ENCODE results near the gene OGFOD3. TPM values are rescaled to one million over a fixed set of nuclear protein-coding genes. Genes with fewer than 3 reads are reported as not detected.
"Not testable (repeated sequence)": the region's sequence is repeated elsewhere in the genome, so short reads cannot be mapped to it uniquely, and the experiment has no call there.

Gene OGFOD3
- polyA plus RNA-seq, 3 donors from 2014 or later: 29.3 to 43.5 (median 39.8) TPM

DNA sequence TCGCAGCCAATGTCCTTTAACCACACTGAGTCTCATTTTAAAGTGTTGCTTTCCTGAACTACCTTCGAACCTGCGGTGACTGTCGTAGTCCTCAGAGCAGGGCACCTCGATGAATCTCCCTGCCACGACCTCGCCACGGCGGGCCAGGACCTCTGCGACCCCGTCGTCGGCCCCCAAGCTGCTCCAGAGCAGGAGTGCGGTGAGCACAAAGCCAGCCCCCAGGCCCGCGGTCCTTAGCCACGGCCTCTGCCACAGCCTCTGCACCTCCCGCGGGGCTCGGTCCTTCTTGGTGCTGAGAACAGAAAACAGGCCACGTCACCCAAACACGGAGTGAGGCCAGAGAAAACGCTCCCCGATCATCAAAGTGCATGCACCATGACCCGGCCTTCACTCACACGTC, 3.0 kb downstream of the OGFOD3 start:
- Mint-ChIP-seq H3K36me3 (peaks cover 4 to 11% (median 10%) of the 10 kb centered on the region in 3 donors), H3K27me3 (ENCODE audit: low read depth in 3 of 3) (peaks cover 0 to 8% (median 2%) of the 10 kb centered on the region in 3 donors), H3K27ac (no peak overlapping the region), H3K4me1 (peaks cover 29 to 33% of the 10 kb centered on the region in 2 donors), H3K4me3 (peak overlapping the region in 2 of 5 donors; percentile 9 to 19), H3K9me3 (no peaks in the 10 kb centered on the region)
- no peak for DNase-seq

DNA sequence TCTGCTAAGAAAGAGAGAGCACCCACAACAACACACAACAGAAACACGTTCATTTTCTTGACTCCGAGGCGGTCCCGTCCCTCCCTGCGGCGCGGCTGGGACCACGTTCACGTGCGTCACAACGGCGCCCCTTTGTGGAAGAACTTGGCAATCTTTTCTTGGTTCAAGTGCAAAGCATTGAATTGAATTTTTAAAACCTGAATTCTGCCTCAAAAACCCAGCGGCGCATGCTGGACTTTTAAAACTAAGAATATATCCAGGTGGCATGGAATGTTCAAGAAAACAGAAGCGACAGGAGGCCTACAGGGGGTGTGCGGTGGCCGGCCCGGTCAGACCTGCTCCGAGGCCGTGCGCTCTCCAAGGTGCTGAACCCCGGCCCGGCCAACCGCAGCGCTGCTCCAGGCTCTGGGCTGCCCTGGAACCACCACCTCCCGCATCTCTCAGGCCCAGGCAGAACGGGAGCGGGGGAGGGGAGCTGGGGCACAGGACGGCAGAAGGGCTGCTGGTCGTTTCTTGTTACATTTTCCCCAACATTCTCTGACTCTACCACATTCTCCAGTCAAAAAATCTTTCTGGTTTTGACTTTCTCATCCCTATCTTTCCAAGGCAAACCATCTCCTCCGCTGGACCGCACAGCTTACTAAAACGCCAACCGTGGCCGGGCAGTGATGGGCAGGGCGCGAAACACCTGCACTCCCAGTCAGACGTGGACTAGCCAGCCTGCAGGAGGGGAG, 3.7 kb downstream of the OGFOD3 start:
- peak; percentile 64 to 68 (median 67) for DNase-seq
- Mint-ChIP-seq H3K27me3 (ENCODE audit: low read depth in 3 of 3) (peaks cover 0 to 8% (median 0%) of the 10 kb centered on the region in 3 donors), H3K4me1 (peaks cover 23 to 27% of the 10 kb centered on the region in 2 donors), H3K9me3 (no peaks in the 10 kb centered on the region), H3K27ac (peak overlapping the region in 1 of 6 donors; percentile 53), H3K36me3 (peaks cover under 1 to 6% (median 4%) of the 10 kb centered on the region in 3 donors), H3K4me3 (peak overlapping the region in 3 of 5 donors; percentile 19 to 34 (median 26))

DNA sequence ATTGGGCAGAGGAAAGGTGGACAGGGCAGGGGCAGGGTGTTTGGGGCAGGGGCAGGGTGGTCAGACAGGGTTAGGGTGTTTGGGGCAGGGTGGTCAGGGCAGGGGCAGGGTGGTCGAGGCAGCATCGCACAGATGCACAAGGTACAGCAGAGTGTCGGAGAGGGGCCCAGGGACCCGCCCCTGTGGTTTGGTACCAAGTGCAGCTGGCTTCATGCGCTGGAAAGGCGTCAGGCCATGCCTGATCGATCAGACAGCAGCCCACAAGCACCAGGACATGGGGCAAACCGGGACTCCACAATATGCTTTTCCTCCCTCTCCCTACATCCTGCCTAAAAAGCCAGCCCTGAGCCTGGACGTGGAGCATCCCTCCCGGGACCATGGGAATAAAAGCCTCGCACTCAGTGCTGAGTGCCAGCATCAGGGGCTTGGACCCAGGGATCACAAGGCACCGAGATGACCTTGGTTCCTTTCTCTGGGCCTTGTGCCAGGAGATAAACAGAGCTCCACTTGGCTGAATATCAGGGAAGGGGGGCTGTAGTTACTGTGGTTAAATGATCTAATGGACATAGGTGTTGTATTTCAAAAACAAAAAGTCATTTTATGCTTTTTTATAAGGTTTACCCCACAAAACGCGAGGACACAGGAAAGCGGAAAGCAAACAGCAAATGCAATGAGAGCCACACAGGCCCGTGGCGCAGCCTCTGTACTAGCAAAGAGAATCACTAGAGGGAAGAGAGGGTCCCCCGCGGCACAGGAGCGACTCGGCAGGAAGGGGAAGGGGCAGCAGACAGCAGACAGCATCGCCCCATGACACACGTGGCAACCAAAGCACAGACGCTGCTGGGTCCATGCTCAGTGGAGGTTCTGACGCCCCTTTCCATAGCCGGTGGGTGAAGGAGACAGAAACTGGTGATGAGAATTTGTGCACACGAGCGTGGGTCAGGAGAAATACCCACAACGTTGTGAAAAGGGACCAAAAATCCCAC, 5.6 kb downstream of the OGFOD3 start:
- H3K27me3 Mint-ChIP-seq (ENCODE audit: low read depth in 3 of 3): peaks cover 0 to 4% (median 2%) of the 10 kb centered on the region in 3 donors
- no peak overlapping the region for H3K27ac Mint-ChIP-seq
- DNase-seq: no peak
- no peaks in the 10 kb centered on the region for H3K9me3 Mint-ChIP-seq
- H3K4me1 Mint-ChIP-seq: peaks cover 17% of the 10 kb centered on the region in 2 donors
- H3K4me3 Mint-ChIP-seq: no peak overlapping the region
- H3K36me3 Mint-ChIP-seq: peaks cover 0 to 14% (median 12%) of the 10 kb centered on the region in 3 donors

DNA sequence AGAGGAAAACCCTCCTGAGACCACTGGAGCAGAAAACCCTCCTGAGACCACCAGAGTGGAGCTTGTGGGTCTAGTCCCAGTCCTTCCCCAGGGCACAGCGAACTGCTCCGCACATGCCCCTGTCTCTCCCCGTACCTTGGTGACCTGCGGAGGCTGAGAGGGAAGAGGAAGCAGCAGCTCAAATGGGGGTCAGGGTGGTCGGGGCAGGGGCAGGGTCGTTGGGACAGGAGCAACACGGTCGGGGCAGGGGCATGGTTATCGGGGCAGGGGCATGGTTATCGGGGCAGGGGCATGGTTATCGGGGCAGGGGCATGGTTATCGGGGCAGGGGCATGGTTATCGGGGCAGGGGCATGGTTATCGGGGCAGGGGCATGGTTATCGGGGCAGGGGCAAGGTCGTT, 6.3 kb downstream of the OGFOD3 start:
- H3K27me3 Mint-ChIP-seq (ENCODE audit: low read depth in 3 of 3); H3K9me3 Mint-ChIP-seq; DNase-seq; H3K27ac Mint-ChIP-seq; H3K4me3 Mint-ChIP-seq: not testable (repeated sequence)
- peaks cover 12 to 17% of the 10 kb centered on the region in 2 donors for H3K4me1 Mint-ChIP-seq
- peaks cover 0 to 16% (median 12%) of the 10 kb centered on the region in 3 donors for H3K36me3 Mint-ChIP-seq

DNA sequence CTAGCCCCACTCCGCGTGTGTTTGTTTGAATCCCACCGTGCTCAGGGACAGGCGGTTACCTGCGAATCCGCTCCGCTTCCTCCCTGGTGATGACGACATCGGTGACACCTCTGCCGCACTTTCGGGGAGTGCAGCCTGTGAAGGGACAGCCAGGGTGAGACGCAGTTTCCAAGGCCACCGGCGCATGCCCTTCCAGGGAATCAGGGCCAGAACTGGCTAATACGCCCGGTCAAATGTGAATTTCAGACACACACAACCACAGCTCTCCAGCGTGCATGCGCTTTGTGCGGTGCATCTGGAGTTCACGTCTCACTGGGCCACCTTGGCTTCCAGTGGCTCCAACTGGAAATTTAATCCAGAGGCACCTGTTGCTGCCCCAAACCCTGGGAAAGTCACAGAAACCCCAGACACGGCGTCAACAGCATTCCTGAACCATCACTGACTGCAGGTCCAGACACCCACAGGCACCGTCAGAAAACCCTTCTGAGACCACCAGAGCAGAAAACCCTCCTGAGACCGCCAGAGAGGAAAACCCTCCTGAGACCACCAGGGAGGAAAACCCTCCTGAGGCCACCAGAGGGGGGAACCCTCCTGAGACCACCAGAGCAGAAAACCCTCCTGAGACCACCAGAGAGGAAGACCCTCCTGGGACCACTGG, 6.9 kb downstream of the OGFOD3 start:
- peaks cover 0 to 16% (median 12%) of the 10 kb centered on the region in 3 donors for H3K36me3 Mint-ChIP-seq
- H3K9me3 Mint-ChIP-seq: no peaks in the 10 kb centered on the region
- peaks cover 0 to 2% (median 2%) of the 10 kb centered on the region in 3 donors for H3K27me3 Mint-ChIP-seq (ENCODE audit: low read depth in 3 of 3)
- no peak overlapping the region for H3K27ac Mint-ChIP-seq
- H3K4me1 Mint-ChIP-seq: peaks cover 12 to 17% of the 10 kb centered on the region in 2 donors
- DNase-seq: no peak
- no peak overlapping the region for H3K4me3 Mint-ChIP-seq

DNA sequence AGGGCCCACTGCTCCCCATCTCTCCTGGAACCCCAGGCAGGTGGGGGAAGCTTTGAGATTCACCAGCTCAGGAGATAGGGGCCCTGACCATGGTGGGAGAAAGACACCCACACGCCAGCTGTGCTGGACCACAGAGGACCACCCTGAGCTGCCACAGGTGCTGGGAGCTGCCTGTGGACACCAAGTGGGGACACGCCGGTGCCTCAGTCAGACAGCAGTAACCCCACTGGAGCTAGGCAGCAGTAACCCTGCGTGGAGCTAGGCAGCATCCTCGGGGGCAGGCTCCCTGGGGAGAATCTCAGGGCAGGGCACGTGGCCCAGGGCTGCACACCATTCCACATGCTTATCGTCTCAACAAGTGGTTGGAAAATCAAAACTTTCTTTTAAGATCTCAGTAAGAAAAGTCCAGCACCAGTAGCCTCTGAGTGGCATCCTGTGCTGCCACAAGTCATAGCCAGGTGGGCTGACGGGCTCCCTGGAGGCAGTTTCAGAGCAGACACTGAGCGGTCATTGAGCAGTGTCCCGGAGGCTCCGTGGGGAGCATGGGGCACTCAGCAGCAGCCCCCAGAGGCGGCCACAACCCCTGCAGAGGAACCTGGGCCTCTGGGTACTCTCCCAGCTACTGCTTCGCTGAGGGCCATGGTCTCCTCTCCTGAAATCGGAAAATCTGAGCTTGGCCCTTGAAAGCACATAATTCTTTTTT, 8.2 kb downstream of the OGFOD3 start:
- DNase-seq: no peak
- Mint-ChIP-seq H3K36me3 (peaks cover 0 to 21% (median 12%) of the 10 kb centered on the region in 3 donors), H3K4me3 (no peak overlapping the region), H3K27me3 (ENCODE audit: low read depth in 3 of 3) (peaks cover 0 to 2% (median 2%) of the 10 kb centered on the region in 3 donors), H3K27ac (no peak overlapping the region), H3K9me3 (no peaks in the 10 kb centered on the region), H3K4me1 (peaks cover 11 to 16% of the 10 kb centered on the region in 2 donors)

DNA sequence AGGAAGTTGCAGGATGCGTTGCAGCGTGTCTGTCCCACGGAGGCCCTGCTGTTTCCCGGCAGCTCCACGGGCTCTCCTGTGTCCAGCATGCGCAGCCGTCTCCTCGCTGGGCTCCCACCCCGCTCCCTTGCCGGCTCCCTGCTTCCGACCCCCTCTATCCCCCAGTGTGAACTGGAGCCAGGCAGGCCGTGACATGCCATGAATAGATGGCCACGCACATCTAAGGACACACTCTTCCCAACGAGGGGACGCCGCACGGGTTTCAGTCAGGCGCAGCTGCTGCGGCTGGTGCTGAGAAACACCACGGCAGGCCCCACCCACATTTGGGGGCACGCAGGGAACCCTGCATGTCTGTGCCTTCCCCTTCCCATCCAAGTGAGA, 9.5 kb downstream of the OGFOD3 start:
- Mint-ChIP-seq H3K4me1 (peaks cover 0 to 7% of the 10 kb centered on the region in 2 donors), H3K27me3 (ENCODE audit: low read depth in 3 of 3) (peaks cover 0 to 2% (median 2%) of the 10 kb centered on the region in 3 donors), H3K27ac (no peak overlapping the region), H3K4me3 (no peak overlapping the region), H3K9me3 (no peaks in the 10 kb centered on the region), H3K36me3 (peaks cover 0 to 17% (median 12%) of the 10 kb centered on the region in 3 donors)
- no peak for DNase-seq

DNA sequence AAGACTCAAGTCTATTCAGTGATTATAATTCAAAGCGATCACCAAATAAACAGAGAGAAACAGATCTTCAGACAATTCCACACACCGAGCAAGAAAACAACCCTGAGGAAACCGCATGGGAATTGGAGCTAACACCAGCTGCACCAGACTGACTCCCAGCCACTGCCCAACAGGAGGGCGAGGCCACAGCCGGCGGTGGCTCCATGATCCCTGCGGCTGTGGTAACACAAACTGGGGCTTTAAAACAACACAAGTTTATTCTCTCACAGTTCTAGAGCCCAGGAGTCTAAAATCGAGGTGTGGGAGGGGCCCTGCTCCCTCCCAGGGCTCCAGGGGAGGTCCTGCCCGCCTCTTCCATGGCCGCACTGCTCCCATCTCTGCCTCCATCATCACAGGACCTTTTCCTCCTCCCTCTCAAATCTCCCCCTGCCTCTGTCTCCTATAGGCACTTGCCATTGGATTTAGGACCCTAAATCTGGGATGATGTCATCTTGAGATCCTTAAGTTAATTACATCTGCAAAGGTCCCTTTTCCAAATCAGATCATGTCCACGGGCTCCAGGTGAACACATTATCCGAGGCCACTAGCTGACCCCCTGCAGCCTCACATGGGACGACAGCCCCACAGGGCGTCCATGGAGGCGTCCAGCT, 10.0 kb downstream of the OGFOD3 start:
- Mint-ChIP-seq H3K9me3 (no peaks in the 10 kb centered on the region), H3K27ac (peak overlapping the region in 1 of 6 donors; percentile 13), H3K4me1 (peaks cover 0 to 9% of the 10 kb centered on the region in 2 donors), H3K4me3 (no peak overlapping the region), H3K36me3 (peaks cover 0 to 17% (median 12%) of the 10 kb centered on the region in 3 donors), H3K27me3 (ENCODE audit: low read depth in 3 of 3) (peaks cover 0 to 6% (median 6%) of the 10 kb centered on the region in 3 donors)
- DNase-seq: no peak

DNA sequence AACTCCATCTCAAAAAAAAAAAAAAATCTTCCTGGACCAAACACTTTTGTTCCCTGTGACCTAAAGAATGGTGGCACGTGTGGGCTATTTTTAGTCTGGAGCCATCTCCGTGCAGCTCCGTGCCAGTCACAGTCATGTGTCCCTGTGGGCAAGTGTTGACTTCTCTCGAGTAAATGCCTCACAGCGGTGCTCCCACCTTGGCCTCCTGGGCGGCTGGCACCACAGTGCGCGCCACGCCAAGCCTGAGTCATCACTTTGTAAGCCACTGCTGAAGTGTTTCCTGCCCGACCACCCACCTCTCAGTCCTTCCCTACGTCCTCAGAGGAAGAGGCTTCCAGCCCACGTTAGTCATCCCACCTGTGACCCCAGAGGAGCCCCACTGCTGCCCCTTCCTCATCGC, 11.1 kb downstream of the OGFOD3 start:
- peaks cover 0 to 8% (median 5%) of the 10 kb centered on the region in 3 donors for H3K27me3 Mint-ChIP-seq (ENCODE audit: low read depth in 3 of 3)
- H3K4me3 Mint-ChIP-seq: no peak overlapping the region
- no peaks in the 10 kb centered on the region for H3K9me3 Mint-ChIP-seq
- DNase-seq: no peak
- H3K4me1 Mint-ChIP-seq: peaks cover 0 to 6% of the 10 kb centered on the region in 2 donors
- peaks cover 3 to 22% (median 14%) of the 10 kb centered on the region in 3 donors for H3K36me3 Mint-ChIP-seq
- H3K27ac Mint-ChIP-seq: peak overlapping the region in 1 of 6 donors; percentile 2

DNA sequence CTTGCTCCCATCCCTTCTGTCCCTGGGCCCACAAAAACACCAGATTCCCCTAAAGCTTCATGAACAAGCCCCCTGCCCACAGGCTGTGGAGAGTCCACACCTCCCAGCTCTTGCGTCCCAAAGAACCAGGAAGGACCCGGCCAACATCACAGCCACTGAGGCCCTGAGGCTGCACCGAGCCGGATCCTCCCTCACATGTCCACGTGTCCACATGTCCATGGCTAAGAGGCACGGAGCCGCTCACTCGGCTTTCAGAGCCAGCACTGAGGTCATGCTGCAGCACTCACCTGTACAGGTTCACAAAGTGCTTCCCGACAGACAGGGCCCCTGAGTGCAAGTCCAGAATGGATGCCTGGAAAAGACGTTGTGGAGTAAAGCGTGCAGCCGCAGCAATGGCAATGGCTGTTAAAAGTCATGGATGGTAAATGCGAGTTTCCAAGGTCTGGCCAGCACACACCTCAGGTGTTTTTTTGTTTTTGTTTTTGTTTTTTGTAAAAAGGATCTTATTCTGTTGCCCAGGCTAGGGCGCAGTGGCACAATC, 12.2 kb downstream of the OGFOD3 start:
- no peaks in the 10 kb centered on the region for H3K9me3 Mint-ChIP-seq
- no peak for DNase-seq
- H3K4me1 Mint-ChIP-seq: peaks cover 6 to 12% of the 10 kb centered on the region in 2 donors
- H3K27ac Mint-ChIP-seq: no peak overlapping the region
- no peak overlapping the region for H3K4me3 Mint-ChIP-seq
- H3K27me3 Mint-ChIP-seq (ENCODE audit: low read depth in 3 of 3): peaks cover 0 to 8% (median 8%) of the 10 kb centered on the region in 3 donors
- peaks cover 3 to 22% (median 14%) of the 10 kb centered on the region in 3 donors for H3K36me3 Mint-ChIP-seq

DNA sequence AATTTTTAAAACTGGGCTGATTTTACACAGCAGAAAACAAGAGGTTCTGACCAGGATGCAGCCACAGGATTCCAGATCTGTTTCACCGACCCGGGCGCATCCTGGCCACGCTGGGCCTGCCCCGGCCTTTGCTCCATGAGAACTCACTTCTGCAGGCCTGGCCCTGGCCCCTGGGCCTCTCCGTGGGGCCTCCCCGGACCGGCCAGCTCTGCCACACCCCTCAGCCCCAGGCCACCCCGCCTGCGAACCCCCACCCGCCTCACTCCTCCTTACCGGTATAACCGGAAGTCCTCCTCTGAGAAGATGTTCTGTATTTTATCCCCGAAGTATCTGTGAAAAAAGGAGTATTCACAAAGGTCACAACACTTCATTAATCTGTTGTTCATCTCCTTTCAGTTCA, 13.3 kb downstream of the OGFOD3 start:
- Mint-ChIP-seq H3K27me3 (ENCODE audit: low read depth in 3 of 3) (peaks cover 0 to 12% (median 8%) of the 10 kb centered on the region in 3 donors), H3K4me3 (no peak overlapping the region), H3K9me3 (no peaks in the 10 kb centered on the region), H3K36me3 (peaks cover 3 to 26% (median 17%) of the 10 kb centered on the region in 3 donors), H3K27ac (no peak overlapping the region), H3K4me1 (peaks cover 16 to 22% of the 10 kb centered on the region in 2 donors)
- DNase-seq: no peak

All from immature natural killer cell (primary cell).